ENCODE data around the gene LGI4.

GRCh38 chr19:35077411-35078223 is 57.2 kb downstream of the LGI4 start:
- TF ChIP-seq CTCF (conservative IDR thresholded peaks at IDR 0.05 in 1 of 2, IDR thresholded peaks at IDR 0.05 in 1 of 2; ENCODE audit: extremely low read depth in 1 of 2, insufficient read depth in 1 of 2, low read depth in 1 of 2, low read length in 2 of 2) (no peak), EZH2 (IDR thresholded peaks at IDR 0.05; ENCODE audit: borderline replicate concordance, low read length) (no peak)
